HG03066 (cell line): ENCODE data around the gene MYDGF.

Experiments used
- ATAC-seq: cut with Tn5 transposase; IDR thresholded peaks from one replicate; pipeline ENCODE4 v1.9.1; 2021; ENCODE audit warnings: low read depth; ENCODE audit not compliant: unreplicated experiment

Gene MYDGF

GRCh38 chr19:4619668-4620294 is 50.4 kb downstream of the MYDGF start:
- ATAC-seq, result no peak

- no peak for ATAC-seq
Measured at GRCh38 chr19:4618019-4618418, 52.1 kb downstream of the MYDGF start.

GRCh38 chr19:4613254-4613751 is 56.8 kb downstream of the MYDGF start:
- ATAC-seq, result no peak

GRCh38 chr19:4609878-4610511 is 60.1 kb downstream of the MYDGF start:
- no peak for ATAC-seq
